ENCODE results near the gene G3BP1. TPM values are rescaled to one million over a fixed set of nuclear protein-coding genes. Genes with fewer than 3 reads are reported as not detected.
"Not testable (repeated sequence)": the region's sequence is repeated elsewhere in the genome, so short reads cannot be mapped to it uniquely, and the experiment has no call there.

The G3BP1 gene
- total RNA-seq, 1 experiment from 2014 or later = 307 TPM

DNA sequence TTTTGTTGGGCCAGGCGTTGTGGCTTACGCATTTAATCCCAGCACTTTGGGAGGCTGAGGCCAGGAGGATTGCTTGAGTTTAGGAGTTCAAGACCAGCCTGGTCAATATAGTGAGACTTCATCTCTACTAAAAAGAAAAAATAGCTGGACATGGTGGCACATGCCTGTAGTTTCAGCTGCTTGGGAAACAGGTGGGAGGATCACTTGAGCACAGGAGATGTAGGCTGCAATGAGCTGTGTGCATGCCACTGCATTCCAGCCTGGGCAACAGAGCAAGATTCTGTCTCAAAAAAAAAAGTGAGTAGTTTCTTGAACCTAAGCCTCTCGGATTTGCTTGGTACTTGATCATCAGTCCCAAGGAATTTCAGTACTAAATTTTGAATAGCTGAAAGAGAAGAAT is 26.9 kb downstream of the G3BP1 start:
- no peak for DNase-seq (ENCODE audit: low read depth)

DNA sequence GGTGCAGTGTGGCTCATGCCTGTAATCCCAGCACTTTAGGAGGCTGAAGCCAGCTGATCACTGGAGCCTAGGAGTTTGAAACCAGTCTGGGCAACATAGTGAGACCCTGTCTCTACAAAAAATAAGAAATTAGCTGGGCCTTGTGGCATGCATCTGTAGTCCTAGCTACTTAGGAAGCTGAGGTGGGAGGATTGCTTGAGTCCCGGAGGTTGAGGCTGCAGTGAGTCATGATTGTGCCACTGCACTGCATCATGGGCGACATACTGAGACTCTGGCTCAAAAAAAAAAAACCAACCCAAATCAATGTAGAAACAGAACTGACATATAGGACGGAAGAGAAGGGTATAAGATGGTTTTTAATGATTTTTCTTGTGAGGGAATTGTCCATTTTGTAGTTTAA is 27.7 kb downstream of the G3BP1 start:
- peak; percentile 51 for DNase-seq (ENCODE audit: low read depth)

DNA sequence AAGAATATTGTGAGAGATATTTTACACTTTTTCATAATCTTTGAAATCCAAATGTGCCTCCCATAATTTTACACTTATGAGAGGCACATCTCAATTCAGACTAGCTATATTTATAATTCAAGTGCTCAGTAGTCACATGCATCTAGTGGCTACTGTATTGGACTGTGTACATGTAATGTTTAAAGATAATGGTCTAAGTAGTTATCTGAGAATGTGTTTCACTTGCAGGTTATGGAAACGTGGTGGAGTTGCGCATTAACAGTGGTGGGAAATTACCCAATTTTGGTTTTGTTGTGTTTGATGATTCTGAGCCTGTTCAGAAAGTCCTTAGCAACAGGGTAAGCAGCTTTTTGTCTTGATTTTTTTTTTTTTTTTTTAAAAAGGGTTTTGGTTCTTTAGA is 28.8 kb downstream of the G3BP1 start:
- DNase-seq (ENCODE audit: low read depth) = no peak

DNA sequence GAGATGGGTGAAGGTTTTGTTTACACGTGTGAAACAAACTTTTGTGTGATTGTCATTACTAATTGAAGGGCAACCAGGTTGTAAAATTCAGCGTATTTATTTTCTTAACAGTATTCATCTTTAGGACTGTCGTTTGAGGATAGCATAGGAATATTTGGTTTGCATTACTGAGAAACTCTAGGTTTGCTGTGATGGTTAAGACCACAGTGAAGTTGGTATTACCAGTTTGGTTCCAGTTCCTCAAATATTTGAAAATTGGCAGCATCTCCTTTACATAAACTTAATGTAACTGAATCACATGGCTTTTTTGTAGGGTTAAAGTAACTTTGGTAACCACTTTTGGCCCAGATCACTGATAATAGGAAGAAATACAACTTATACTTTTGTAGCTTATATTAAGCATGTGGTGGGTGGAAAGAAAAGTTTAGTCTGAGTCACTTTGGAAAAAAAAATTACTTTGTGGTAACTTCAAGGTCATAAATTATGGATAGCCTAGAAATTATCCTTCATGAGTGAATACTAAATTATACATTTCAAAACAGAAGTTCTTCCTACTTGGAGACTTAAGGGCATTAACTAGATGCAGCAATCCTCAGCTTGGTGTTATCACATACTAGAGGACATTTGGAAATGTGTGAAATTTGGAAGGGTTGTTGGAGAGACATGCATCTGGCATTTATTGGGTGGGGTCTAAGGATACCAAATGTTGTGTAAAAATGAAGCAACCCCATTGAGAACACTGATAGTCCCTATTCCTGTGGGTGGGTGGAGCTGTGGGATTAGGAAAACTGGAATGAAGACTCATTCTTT is 33.9 kb downstream of the G3BP1 start:
- DNase-seq (ENCODE audit: low read depth) = no peak

DNA sequence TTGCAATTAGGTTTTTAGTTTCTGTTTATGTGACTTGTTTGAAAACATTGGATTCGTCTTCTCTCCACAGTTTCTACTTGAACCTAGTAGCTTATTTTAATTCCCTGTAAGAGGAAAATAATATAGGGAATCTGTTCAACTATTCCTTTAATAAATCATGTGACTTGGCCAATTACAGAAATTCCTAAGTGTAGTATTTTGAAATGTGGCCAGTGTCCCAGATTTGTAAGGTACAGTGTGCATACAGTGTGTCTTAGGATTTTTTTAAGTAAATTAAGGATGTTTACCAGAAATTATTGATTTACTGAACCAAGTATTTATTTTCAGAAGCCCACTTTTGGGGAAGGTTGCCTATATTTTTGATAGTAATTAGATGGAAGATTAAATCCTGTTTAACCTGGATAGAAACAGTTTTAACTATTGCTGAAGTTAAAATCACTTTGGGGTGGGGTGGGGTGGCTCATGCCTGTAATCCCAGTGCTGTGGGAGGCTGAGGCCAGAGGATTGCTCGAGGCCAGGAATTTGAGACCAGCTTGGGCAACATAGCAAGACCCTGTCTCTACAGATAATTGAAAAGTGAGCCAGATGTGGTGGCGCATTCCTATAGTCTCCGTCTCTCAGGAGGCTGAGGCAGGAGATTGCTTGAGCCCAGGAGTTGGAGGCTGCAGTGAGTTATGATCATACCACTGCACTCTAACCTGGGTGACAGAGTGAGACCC is 36.9 kb downstream of the G3BP1 start:
- DNase-seq (ENCODE audit: low read depth) = no peak

DNA sequence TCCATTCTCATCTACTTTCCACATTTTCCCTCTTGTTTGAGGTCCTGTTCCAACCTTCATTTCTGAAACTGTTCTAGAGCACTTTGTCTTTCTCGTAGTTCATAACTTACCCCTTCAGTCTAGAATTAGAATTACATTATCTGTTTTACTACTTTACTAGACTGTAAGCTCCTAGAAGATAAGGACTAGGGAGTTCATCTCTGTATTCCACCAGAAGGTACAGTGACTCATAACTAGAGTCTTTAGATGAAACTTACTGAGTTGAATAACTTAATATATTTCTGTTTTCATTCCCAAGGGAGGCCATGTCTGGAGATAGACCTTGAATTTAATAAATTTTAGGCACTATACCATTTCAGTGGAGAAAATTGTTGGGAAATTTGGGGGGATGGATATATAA is 38.7 kb downstream of the G3BP1 start:
- DNase-seq (ENCODE audit: low read depth) = no peak

DNA sequence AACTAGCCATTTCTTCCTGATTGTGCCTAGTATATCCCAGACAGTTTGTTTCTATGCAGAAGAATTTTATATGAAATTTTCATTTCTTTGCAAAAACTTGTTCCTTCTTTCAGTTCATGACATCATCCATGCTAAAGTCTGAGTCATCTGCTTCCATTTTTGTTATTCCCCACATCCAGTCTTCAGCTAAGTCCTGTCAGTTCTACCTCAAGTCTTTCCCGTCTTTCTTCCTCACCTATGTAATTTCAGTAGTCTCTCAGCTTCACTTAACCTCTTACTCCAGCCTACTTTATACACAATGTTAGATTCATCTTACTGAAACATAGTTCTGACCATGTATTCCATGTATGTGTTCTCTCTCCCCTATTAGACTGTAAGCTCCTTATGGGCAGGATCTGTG is 39.1 kb downstream of the G3BP1 start:
- DNase-seq (ENCODE audit: low read depth) = no peak

DNA sequence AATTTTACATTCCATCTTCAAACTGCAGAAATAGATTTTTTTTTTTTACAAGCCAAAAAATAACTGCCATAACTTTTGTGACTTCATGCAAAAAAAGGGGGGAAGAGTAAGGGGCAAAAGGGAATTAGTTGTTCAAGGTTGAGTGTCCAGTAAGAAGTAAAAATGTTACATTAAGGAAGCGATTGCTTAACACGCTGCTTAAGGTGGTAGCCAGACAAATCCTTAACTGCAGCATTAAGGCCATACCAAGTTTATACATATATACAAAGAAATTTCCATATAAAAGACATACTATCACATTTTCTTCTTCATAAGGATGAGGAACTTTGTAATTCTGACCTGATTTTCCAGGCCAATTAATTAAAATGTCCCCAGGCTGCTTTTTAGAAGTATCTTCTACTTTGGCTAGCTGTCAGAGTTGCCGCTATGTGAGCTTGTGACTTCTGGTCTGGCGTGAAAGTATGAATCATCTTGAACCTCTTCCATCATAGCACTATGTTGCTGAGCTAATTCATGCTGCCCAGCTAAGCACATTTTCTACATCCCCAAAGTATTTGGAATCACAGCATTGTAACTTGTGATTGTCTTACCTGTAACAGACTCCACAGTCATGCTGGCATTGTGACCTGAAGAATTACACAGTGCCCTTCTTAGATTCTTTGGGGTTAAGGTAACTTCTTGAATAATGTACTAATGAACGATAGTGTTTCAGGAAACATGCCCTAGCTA is 40.0 kb downstream of the G3BP1 start:
- no peak for DNase-seq (ENCODE audit: low read depth)

DNA sequence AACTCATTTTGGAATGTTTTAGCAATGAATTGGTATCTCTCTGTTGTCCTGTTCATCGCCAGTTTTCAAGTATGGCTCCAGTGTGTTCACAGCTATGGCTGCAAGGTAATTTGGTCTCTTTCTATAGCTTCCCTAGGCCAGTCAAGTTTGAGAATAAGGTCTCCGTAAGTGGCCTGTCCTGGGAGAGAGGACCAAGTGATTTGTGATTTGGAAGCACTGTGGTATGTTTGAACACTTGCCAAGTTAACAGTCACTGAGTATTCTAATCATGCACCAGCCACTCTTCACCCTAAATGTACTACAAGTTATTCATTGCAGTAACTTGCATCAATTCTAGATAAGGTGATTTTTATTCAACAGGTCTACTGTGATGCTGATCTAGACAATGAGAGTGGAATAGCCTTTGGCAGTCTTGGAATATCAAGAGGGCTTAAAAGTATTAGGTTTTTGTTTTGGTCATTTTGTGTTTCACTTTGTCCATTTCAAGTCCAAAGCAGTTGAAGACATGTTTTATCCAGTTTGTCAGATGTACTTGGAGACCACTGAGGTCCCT is 41.1 kb downstream of the G3BP1 start:
- DNase-seq (ENCODE audit: low read depth) = no peak

DNA sequence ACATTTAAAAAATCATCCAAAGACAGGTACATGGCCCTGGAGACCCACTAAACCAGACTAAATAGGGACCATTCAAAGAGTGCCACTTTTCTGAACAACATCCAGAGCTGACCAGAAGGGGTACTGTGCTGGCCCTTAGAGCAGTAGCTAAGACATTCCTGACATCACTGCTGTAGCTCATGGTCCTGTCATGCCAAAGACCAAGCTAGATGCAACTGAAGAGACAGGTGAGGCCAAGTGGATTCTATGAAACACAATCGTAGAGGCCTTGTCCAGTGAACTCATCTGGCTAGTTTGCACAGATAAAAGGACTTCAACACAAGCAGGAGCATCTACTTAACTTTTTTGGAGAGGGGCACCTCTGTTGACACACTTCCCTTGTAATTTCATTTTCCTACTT is 43.3 kb downstream of the G3BP1 start:
- DNase-seq (ENCODE audit: low read depth) = no peak

DNA sequence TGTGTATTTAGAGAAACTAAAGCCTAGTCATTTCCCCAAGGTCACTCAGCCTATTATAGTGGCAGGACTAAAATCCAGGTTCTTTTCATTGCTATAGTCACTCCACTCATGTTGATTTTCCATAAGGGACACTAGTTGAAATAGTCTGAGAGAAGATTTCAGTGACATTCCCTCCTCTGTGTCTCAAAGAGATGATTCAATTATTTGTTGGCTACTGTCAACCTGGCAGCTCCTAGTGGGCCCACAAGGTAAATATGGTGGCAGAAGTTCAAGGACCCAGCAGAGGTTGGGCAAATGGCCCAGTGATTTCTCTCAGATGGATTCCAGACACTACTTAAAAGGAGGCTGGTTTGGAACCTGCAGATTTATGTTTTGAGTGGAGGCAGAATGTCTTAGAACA is 48.1 kb downstream of the G3BP1 start:
- DNase-seq (ENCODE audit: low read depth) = no peak

DNA sequence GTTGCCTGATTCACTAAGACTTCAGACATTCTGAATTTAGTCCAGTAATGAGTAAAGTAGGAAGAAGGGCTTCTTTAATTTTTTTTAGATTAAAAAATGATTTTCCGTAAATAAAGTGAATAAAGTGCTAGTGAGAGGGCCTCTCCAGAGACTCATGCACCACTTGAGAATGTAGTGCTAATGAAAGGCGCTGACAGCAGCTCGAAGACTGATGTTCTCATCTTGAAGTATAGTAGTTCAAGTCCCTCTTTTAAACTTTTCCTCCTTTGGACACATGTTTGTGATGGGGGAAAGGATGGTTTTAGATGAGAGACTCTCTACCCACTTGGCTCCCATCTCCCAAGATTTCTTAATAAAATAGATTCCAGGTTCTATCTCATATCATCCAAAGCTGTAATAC is 48.5 kb downstream of the G3BP1 start:
- DNase-seq (ENCODE audit: low read depth) = no peak

DNA sequence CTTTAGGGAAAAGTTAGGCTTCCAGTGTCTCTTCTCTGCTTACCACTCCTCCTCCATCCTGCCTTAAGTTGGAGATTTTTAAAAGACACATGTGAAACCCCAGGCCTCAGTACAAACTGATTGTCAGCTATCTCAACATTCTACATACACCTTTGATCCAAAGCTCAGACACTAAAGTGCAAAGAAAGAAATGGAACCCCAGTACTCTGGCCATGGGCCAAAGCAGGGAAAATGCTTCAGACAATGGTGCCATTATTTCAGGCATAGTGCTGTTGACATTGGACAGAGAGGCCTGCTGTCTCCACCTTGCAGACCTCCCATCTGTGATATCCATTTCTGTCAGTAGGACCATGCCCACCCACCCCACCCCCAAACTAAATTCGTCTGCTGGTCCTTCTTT is 49.1 kb downstream of the G3BP1 start:
- no peak for DNase-seq (ENCODE audit: low read depth)

DNA sequence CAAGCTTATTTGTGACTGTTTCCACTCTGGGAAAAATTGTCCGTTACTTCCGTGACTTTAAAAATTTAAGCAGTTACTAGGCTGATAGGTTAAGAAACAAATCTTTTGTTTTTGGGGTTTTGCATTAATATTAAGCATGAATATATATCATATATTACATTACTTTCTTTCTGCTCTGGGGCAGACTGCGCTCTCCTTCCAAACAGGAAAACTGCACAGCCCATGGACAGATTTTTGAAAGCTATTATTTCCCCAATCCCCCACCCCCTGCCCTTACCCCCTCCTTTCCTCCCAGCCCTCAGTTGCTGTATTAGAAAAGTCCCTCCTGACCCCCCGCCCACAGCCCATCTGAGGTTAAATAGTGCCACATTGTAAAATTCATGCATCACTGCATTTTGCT is 50.4 kb downstream of the G3BP1 start:
- no peak for DNase-seq (ENCODE audit: low read depth)

DNA sequence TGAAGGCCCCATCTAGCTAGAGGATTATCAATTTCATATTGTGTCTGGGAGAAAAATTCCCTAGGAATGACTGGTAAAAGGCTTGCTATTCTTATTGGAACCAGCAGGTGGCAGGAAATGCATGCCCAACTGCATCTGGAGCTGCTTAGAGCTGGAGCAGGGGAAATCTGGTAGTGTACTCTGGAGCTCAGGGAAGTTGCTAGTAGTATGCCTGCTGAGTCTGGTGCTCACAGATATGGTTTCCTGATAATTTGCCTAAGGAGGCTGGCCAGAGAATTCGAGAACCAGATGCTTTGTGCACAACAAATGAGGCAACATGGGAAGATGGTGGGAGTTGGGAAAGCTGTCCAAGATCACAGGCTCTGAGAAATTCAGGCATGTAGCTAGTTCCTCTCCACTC is 53.7 kb downstream of the G3BP1 start:
- peak; percentile 62 for DNase-seq (ENCODE audit: low read depth)

DNA sequence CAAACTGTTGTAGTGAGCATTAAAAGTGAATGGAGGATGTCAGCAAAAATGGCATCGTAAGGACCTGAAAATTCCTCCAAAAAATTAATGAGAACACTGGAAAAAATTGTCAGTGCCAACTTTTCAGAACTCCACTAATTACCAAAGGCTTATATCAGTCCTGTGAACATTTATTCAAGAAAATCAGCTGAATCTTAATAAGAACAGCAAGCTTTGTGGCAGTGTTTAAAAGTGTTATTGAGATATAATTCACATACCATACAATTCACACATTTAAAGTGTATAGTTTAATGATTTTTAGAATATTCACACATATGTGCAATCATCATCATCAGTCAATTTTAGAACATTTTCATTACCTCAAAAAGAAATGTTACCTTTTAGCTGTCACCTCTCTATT is 57.6 kb downstream of the G3BP1 start:
- no peak for DNase-seq (ENCODE audit: low read depth)

DNA sequence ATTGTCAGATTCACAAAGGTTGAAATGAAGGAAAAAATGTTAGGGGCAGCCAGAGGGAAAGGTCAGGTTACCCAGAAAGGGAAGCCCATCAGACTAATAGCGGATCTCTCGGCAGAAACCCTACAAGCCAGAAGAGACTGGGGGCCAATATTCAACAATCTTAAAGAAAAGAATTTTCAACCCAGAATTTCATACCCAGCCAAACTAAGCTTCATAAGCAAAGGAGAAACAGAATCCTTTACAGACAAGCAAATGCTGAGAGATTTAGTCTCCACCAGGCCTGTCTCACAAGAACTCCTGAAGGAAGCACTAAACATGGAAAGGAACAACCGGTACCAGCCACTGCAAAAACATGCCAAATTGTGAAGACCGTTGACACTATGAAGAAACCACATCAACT is 61.1 kb downstream of the G3BP1 start:
- not testable (repeated sequence) for DNase-seq (ENCODE audit: low read depth)

DNA sequence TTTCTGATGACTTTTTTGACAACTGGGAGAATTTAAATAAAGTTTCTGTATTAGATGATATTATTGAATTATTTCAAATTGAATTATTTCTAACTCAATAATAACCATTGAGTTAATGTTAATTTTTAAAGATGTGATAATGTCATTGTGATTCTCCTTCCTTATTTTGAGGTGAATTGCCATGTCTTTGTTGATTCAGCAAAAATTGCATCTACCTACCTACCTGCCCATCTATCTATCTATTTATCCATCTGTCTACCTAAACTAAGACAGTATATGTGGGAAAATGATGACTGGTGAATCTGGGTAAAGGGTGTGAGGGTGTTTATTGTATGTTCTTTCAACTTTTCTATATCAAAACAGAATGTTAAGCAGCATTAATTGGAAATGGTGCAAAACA is 75.0 kb downstream of the G3BP1 start:
- no peak for DNase-seq (ENCODE audit: low read depth)

DNA sequence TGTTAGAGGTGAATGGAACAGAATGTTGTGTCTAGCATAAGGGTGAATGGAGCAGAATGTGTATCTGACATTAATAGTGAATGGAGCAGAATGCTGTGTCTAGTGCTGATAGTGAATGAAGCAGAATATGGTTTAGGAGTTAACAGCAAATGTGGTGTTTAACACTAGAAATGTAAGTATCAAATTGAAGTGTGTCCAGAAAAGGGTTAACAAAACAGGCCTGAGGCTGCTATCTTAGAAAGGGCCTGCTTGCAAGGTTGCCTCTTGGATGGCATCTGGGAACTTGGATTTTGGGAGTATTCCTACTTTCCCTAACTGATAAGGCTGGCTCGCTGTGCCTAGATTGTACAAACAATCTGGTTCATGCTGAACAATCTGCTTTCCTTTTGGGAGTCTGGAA is 76.1 kb downstream of the G3BP1 start:
- DNase-seq (ENCODE audit: low read depth) = no peak

DNA sequence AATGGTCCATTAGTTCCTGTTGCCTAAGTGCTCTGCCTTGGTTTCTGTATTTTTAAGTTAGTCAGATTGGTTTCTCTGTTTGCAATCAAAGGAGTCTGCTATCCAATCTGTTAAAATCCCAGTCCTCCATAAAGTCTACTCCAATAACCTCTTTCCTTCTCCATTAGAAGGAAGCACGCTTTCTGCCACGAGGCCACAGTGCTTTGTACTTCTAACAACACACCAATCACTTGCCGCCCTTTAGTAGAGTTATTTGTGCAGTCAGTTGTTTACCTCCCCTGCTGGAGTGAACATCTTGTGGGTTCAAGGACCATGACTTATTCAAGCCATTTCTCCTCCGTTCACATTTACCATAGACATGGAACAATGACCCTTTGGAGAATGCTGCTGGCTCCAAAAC is 83.9 kb downstream of the G3BP1 start:
- DNase-seq (ENCODE audit: low read depth) = no peak

DNA sequence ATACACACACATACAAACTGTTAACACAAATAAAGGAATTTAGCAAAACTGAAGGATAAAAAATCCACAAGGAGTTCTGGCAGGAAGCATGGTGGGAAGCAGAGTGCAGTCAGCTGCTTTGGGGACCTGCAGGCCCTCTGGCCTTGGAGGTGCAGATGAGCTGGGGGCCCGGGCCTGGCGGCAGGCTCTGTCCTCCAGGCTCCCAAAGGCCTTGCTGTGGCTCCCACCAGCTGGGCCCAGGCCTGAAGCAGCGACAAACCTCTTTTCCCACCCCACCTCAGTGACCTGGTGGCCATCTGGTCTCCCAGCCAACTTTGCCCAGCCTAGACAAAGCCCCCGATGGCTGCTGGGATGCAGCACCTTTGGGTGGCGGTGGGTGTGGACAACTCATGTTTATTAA is 85.1 kb downstream of the G3BP1 start:
- DNase-seq (ENCODE audit: low read depth) = no peak

DNA sequence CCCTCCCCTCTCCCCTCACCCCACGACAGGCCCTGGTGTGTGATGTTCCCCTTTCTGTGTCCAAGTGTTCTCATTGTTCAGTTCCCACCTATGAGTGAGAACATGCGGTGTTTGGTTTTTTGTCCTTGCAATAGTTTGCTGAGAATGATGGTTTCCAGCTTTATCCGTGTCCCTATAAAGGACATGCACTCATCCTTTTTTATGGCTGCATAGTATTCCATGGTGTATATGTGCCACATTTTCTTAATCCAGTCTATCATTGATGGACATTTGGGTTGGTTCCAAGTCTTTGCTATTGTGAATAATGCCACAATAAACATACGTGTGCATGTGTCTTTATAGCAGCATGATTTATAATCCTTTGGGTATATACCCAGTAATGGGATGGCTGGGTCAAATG is 89.1 kb downstream of the G3BP1 start:
- DNase-seq (ENCODE audit: low read depth) = not testable (repeated sequence)

All from Daoy (cell line).